Thoracic aorta (tissue), 2 donors: ENCODE results near the gene NFIA. TPM values are rescaled to one million over a fixed set of nuclear protein-coding genes. Genes with fewer than 3 reads are reported as not detected.

Experiments used
- ATAC-seq: fragments of 150-250 bp; one replicate; pipeline ENCODE4 v1.8.0; 2017; ENCODE audit warnings: low read depth; ENCODE audit not compliant: insufficient number of reproducible peaks, low FRiP score
- DNase-seq: peaks from one replicate; pipeline ENCODE4 v3.0.0-alpha.2; 2020; ENCODE audit warnings: low spot score
- H3K27ac ChIP-seq, 2 donors: fragments of 200-600 bp; sonication (generic); 1 replicate in 1 of 2; 2 replicates in 1 of 2; pipeline ENCODE4 v1.5.1; 2016; ENCODE audit warnings: mild to moderate bottlenecking in 2 of 2, moderate library complexity in 2 of 2
- H3K27me3 ChIP-seq: fragments of 200-600 bp; sonication (generic); replicated peaks from 2 replicates; pipeline ENCODE4 v1.6.0; 2016; ENCODE audit warnings: mild to moderate bottlenecking; ENCODE audit not compliant: insufficient read depth
- H3K36me3 ChIP-seq: fragments of 200-600 bp; sonication (generic); one replicate; pipeline ENCODE4 v1.5.1; 2016
- H3K4me1 ChIP-seq, 2 donors: fragments of 200-600 bp; sonication (generic); 1 replicate in 1 of 2; 2 replicates in 1 of 2; pipeline versions ENCODE4 v1.5.1 to v1.6.0; 2016; ENCODE audit warnings: low read depth in 2 of 2, mild to moderate bottlenecking in 1 of 2; ENCODE audit not compliant: control insufficient read depth in 1 of 2
- H3K4me3 ChIP-seq: fragments of 200-600 bp; sonication (generic); 2 replicates; pipeline ENCODE4 v1.5.1; 2016; ENCODE audit warnings: mild to moderate bottlenecking
- H3K9me3 ChIP-seq: fragments of 200-600 bp; sonication (generic); 2 replicates; pipeline ENCODE4 v1.5.1; 2016
- CTCF ChIP-seq: fragments of 200-600 bp; sonication (generic); IDR thresholded peaks from one replicate; pipeline ENCODE4 v1.5.1; 2019; ENCODE audit warnings: antibody characterized with exemption
- total RNA-seq, 2 donors: library from RNA; depleted of rRNA; stranded (reverse); fragments of >200 nt; gene quantifications; one replicate each; pipeline versions ENCODE4 v1.1.0 to v1.2.3, GENCODE V29; 2016

The NFIA gene
- total RNA-seq, 2 donors from 2014 or later = 99.8 to 118 TPM

GRCh38 chr1:61400131-61400770 is 317.9 kb downstream of the NFIA start:
- Histone ChIP-seq H3K4me3 (no peak overlapping the region), H3K36me3 (no peaks in the 10 kb centered on the region), H3K27ac (peak overlapping the region; percentile 22 to 38), H3K4me1 (peaks cover 10 to 73% of the 10 kb centered on the region in 2 donors), H3K9me3 (no peaks in the 10 kb centered on the region), H3K27me3 (no peaks in the 10 kb centered on the region)
- no peak for DNase-seq
- TF ChIP-seq CTCF = no peak
- ATAC-seq = no peak

- TF ChIP-seq CTCF = no peak
- Histone ChIP-seq H3K9me3 (no peaks in the 10 kb centered on the region), H3K27me3 (no peaks in the 10 kb centered on the region), H3K36me3 (no peaks in the 10 kb centered on the region), H3K4me1 (peaks cover 10 to 78% of the 10 kb centered on the region in 2 donors), H3K27ac (peak overlapping the region in 1 of 2 donors; percentile 22), H3K4me3 (no peak overlapping the region)
- no peak for ATAC-seq
- DNase-seq = no peak
These were observed 318.6 kb downstream of the NFIA start for GRCh38 chr1:61400997-61401396.

- peak; percentile 59 for ATAC-seq
- peak overlapping the region; percentile 49 for H3K4me3 ChIP-seq
- peaks cover 12% of the 10 kb centered on the region for H3K36me3 ChIP-seq
- DNase-seq = no peak
- no peaks in the 10 kb centered on the region for H3K27me3 ChIP-seq
- no peaks in the 10 kb centered on the region for H3K9me3 ChIP-seq
- peaks cover 10 to 61% of the 10 kb centered on the region in 2 donors for H3K4me1 ChIP-seq
- TF ChIP-seq CTCF = no peak
- peak overlapping the region; percentile 53 to 62 for H3K27ac ChIP-seq
These were observed 321.6 kb downstream of the NFIA start for GRCh38 chr1:61403679-61404596.

GRCh38 chr1:61404597-61405376 is 322.4 kb downstream of the NFIA start:
- Histone ChIP-seq H3K4me3 (no peak overlapping the region), H3K36me3 (peaks cover 16% of the 10 kb centered on the region), H3K27me3 (no peaks in the 10 kb centered on the region), H3K27ac (peak overlapping the region; percentile 53 to 62), H3K4me1 (peaks cover 10 to 53% of the 10 kb centered on the region in 2 donors), H3K9me3 (no peaks in the 10 kb centered on the region)
- TF ChIP-seq CTCF = no peak
- ATAC-seq (no peak), DNase-seq (no peak)

- Histone ChIP-seq H3K36me3 (peaks cover 18% of the 10 kb centered on the region), H3K27ac (no peak overlapping the region), H3K9me3 (no peaks in the 10 kb centered on the region), H3K27me3 (no peaks in the 10 kb centered on the region), H3K4me3 (no peak overlapping the region), H3K4me1 (peaks cover 10 to 36% of the 10 kb centered on the region in 2 donors)
- no peak for ATAC-seq
- no peak for DNase-seq
- no peak for TF ChIP-seq CTCF
These were observed 324.1 kb downstream of the NFIA start for GRCh38 chr1:61406467-61406866.
